IMR-90 (cell line): ENCODE data around the gene HPSE2. TPM values are rescaled to one million over a fixed set of nuclear protein-coding genes. Genes with fewer than 3 reads are reported as not detected.

Experiments used
- ATAC-seq: fragments of 200-7000 bp; cut with Tn5 transposase; 2 replicates; pipeline ENCODE4 v1.9.1; 2020; ENCODE audit warnings: low read depth, mild to moderate bottlenecking, moderate library complexity
- BruUV-seq: library from RNA; stranded (reverse); fragments of 400-500 nt; replicated peaks from 2 replicates; lab custom pipeline; 2021; lab: Mats Ljungman, UMichigan
- CTCF ChIA-PET: fragments of 300-600 bp; formaldehyde crosslinking; extraction: SDS; loops from one replicate; lab custom pipeline; 2021; ENCODE audit warnings: antibody characterized with exemption; lab: Yijun Ruan, JAX
- POLR2A ChIA-PET: fragments of 300-600 bp; sonication (Branson Sonifier 250); formaldehyde crosslinking; loops from one replicate; lab custom pipeline; 2022; ENCODE audit warnings: antibody characterized with exemption; ENCODE audit not compliant: unreplicated experiment; lab: Charles Lee
- DNase-seq: peaks from one replicate; pipeline ENCODE4 v3.0.0; 2013
- H2AFZ ChIP-seq: replicated peaks from 2 replicates; pipeline ENCODE3; 2013; ENCODE audit warnings: low read length, mild to moderate bottlenecking; ENCODE audit not compliant: poor library complexity
- H2AK5ac ChIP-seq: 2 replicates; pipeline ENCODE4 v1.6.1; 2013; ENCODE audit warnings: low read depth, low read length, inconsistent platforms
- H2AK9ac ChIP-seq: replicated peaks from 2 replicates; pipeline ENCODE3; 2013; ENCODE audit warnings: mild to moderate bottlenecking, low read depth, low read length, moderate library complexity; ENCODE audit not compliant: poor library complexity
- H2BK120ac ChIP-seq: 2 replicates; pipeline ENCODE4 v1.6.1; 2013; ENCODE audit warnings: low read depth, low read length, inconsistent platforms
- H2BK15ac ChIP-seq: 3 replicates; pipeline ENCODE4 v1.6.1; 2013; ENCODE audit warnings: low read depth, low read length, inconsistent platforms
- H2BK20ac ChIP-seq: 2 replicates; pipeline ENCODE4 v1.6.1; 2013; ENCODE audit warnings: low read depth, mild to moderate bottlenecking, inconsistent platforms, low read length, moderate library complexity
- H2BK5ac ChIP-seq: 2 replicates; pipeline ENCODE4 v1.6.1; 2013; ENCODE audit warnings: mild to moderate bottlenecking, low read depth, low read length, inconsistent platforms; ENCODE audit not compliant: poor library complexity, severe bottlenecking
- H3K14ac ChIP-seq: replicated peaks from 2 replicates; pipeline ENCODE4 v1.6.1; 2013; ENCODE audit warnings: low read depth, low read length, inconsistent platforms
- H3K18ac ChIP-seq: 2 replicates; pipeline ENCODE4 v1.6.1; 2013; ENCODE audit warnings: low read depth, low read length, control low read depth
- H3K23ac ChIP-seq: 2 replicates; pipeline ENCODE4 v1.6.1; 2013; ENCODE audit warnings: low read depth, low read length, inconsistent platforms
- H3K27ac ChIP-seq: 2 replicates; pipeline ENCODE4 v1.5.1; 2013; ENCODE audit warnings: mild to moderate bottlenecking, control low read depth, low read length; ENCODE audit not compliant: insufficient read depth
- H3K27me3 ChIP-seq: 2 replicates; pipeline ENCODE4 v1.6.1; 2013; ENCODE audit warnings: low read length; ENCODE audit not compliant: control insufficient read depth, insufficient read depth
- H3K36me3 ChIP-seq: 2 replicates; pipeline ENCODE4 v1.6.1; 2013; ENCODE audit warnings: low read length, mixed read lengths; ENCODE audit not compliant: control insufficient read depth, insufficient read depth
- H3K4ac ChIP-seq: 2 replicates; pipeline ENCODE4 v1.6.1; 2013; ENCODE audit warnings: low read depth, low read length, inconsistent platforms
- H3K4me1 ChIP-seq: 2 replicates; pipeline ENCODE4 v1.6.1; 2013; ENCODE audit warnings: low read length, mixed read lengths; ENCODE audit not compliant: control insufficient read depth, insufficient read depth
- H3K4me2 ChIP-seq: 2 replicates; pipeline ENCODE4 v1.6.1; 2013; ENCODE audit warnings: low read depth, mild to moderate bottlenecking, control low read depth, low read length, moderate library complexity
- H3K4me3 ChIP-seq: 2 replicates; pipeline ENCODE4 v1.5.1; 2013; ENCODE audit warnings: low read depth, mild to moderate bottlenecking, control low read depth, low read length, moderate library complexity; ENCODE audit not compliant: insufficient read depth
- H3K56ac ChIP-seq: 2 replicates; pipeline ENCODE4 v1.6.1; 2013; ENCODE audit warnings: low read length, inconsistent platforms; ENCODE audit not compliant: insufficient read depth; ENCODE audit errors: extremely low read depth
- H3K79me1 ChIP-seq, 2 experiments: 2 replicates each; pipeline ENCODE4 v1.6.1; 2013; ENCODE audit warnings: low read length in 2 of 2, inconsistent platforms in 1 of 2, low read depth in 1 of 2
- H3K9ac ChIP-seq: 2 replicates; pipeline ENCODE4 v1.6.1; 2013; ENCODE audit warnings: low read depth, low read length, control low read depth
- H3K9me1 ChIP-seq: 2 replicates; pipeline ENCODE4 v1.6.1; 2013; ENCODE audit warnings: low read length, inconsistent platforms; ENCODE audit not compliant: insufficient read depth
- H3K9me3 ChIP-seq: 2 replicates; pipeline ENCODE4 v1.6.1; 2013; ENCODE audit warnings: low read length; ENCODE audit not compliant: control insufficient read depth, insufficient read depth
- H4K20me1 ChIP-seq: 2 replicates; pipeline ENCODE4 v1.6.1; 2013; ENCODE audit warnings: low read length, inconsistent platforms; ENCODE audit not compliant: insufficient read depth
- H4K5ac ChIP-seq: 2 replicates; pipeline ENCODE4 v1.6.1; 2013; ENCODE audit warnings: mild to moderate bottlenecking, low read depth, low read length, control low read depth
- H4K8ac ChIP-seq, 2 experiments: 2 replicates each; pipeline ENCODE4 v1.6.1; 2013; ENCODE audit warnings: low read depth in 2 of 2, low read length in 2 of 2, control low read depth in 1 of 2, inconsistent platforms in 1 of 2
- H4K91ac ChIP-seq: 2 replicates; pipeline ENCODE4 v1.6.1; 2013; ENCODE audit warnings: low read depth, low read length, inconsistent platforms; ENCODE audit not compliant: insufficient read depth
- BHLHE40 ChIP-seq: fragments of 150-350 bp; IDR thresholded peaks from 2 replicates; pipeline ENCODE4 v1.6.1; 2016; ENCODE audit warnings: mild to moderate bottlenecking, low read depth, low read length
- CEBPB ChIP-seq: IDR thresholded peaks from 2 replicates; pipeline ENCODE4 v1.6.1; 2012; ENCODE audit warnings: low read depth, low read length, improper control_type of control experiment
- CHD1 ChIP-seq: IDR thresholded peaks from 2 replicates; pipeline ENCODE4 v1.6.1; 2012; ENCODE audit warnings: low read depth, low read length, improper control_type of control experiment
- CTCF ChIP-seq: conservative IDR thresholded peaks from 2 replicates; pipeline ENCODE4 v1.5.1; 2012; ENCODE audit warnings: mild to moderate bottlenecking, low read depth, low read length, improper control_type of control experiment
- ELK1 ChIP-seq: fragments of 150-350 bp; IDR thresholded peaks from 2 replicates; pipeline ENCODE4 v1.6.1; 2016; ENCODE audit warnings: low read depth, mild to moderate bottlenecking, low read length, moderate library complexity, borderline replicate concordance
- FOS ChIP-seq: fragments of 150-350 bp; IDR thresholded peaks from 2 replicates; pipeline ENCODE4 v1.6.1; 2016; ENCODE audit warnings: low read depth, low read length
- MAFK ChIP-seq: IDR thresholded peaks from 2 replicates; pipeline ENCODE4 v1.6.1; 2012; ENCODE audit warnings: low read depth, low read length, improper control_type of control experiment
- MAZ ChIP-seq: IDR thresholded peaks from 2 replicates; pipeline ENCODE4 v1.6.1; 2012; ENCODE audit warnings: low read depth, mild to moderate bottlenecking, low read length, improper control_type of control experiment, moderate library complexity, borderline replicate concordance
- MXI1 ChIP-seq: IDR thresholded peaks from 2 replicates; pipeline ENCODE4 v1.6.1; 2012; ENCODE audit warnings: low read depth, mild to moderate bottlenecking, low read length, moderate library complexity, borderline replicate concordance
- NFE2L2 ChIP-seq: fragments of 150-350 bp; IDR thresholded peaks from 2 replicates; pipeline ENCODE4 v1.6.1; 2016; ENCODE audit warnings: low read depth, mild to moderate bottlenecking, low read length
- POLR2A ChIP-seq: IDR thresholded peaks from 2 replicates; pipeline ENCODE4 v1.6.1; 2012; ENCODE audit warnings: mild to moderate bottlenecking, low read depth, low read length
- RAD21 ChIP-seq: IDR thresholded peaks from 2 replicates; pipeline ENCODE4 v1.6.1; 2012; ENCODE audit warnings: low read length, improper control_type of control experiment
- RCOR1 ChIP-seq: IDR thresholded peaks from 2 replicates; pipeline ENCODE4 v1.6.1; 2012; ENCODE audit warnings: mild to moderate bottlenecking, low read length, improper control_type of control experiment; ENCODE audit not compliant: insufficient replicate concordance
- RFX5 ChIP-seq: IDR thresholded peaks from 2 replicates; pipeline ENCODE4 v1.8.0; 2012; ENCODE audit warnings: low read depth, mild to moderate bottlenecking, low read length, moderate library complexity
- SMC3 ChIP-seq: fragments of 150-350 bp; IDR thresholded peaks from 2 replicates; pipeline ENCODE4 v1.6.1; 2016; ENCODE audit warnings: low read depth, mild to moderate bottlenecking, antibody characterized with exemption, low read length, moderate library complexity
- USF2 ChIP-seq: fragments of 150-350 bp; IDR thresholded peaks from 2 replicates; pipeline ENCODE4 v1.6.1; 2017; ENCODE audit warnings: mild to moderate bottlenecking, antibody characterized with exemption, low read length, low read depth
- WGBS, 2 experiments: methylation state at CpG; one replicate each; pipeline versions ENCODE4 v1.1.5 to v1.1.7; 2013; ENCODE audit warnings: missing lambda C conversion rate in 2 of 2; ENCODE audit not compliant: insufficient read length in 1 of 2; ENCODE audit errors: extremely low coverage in 2 of 2; 5-methylcytosine and 5-hydroxymethylcytosine counted together
- dilution Hi-C: fragments of 300-500 bp; cut with HindIII; formaldehyde crosslinking; loops from one replicate; pipeline ENCODE4 v1.14.3; 2018; ENCODE audit warnings: low sequenced_read_pairs; ENCODE audit not compliant: unreplicated experiment
- in situ Hi-C: fragments of 300-500 bp; cut with MboI; formaldehyde crosslinking; loops from 3 replicates; pipeline ENCODE4 v1.14.3; 2019; ENCODE audit warnings: low sequenced_read_pairs, inconsistent platforms, mixed read lengths
- intact Hi-C: fragments of 100-400 bp; cut with micrococcal nuclease; formaldehyde crosslinking; loops from 2 replicates; pipeline ENCODE4 v1.10.0; 2022
- polyA plus RNA-seq, 3 experiments: library from polyadenylated mRNA; depleted of rRNA; stranded (reverse); fragments of >200 nt; gene quantifications; 2 replicates each; pipeline ENCODE4 v1.2.3, GENCODE V29; 2012; ENCODE audit warnings: low replicate concordance in 1 of 3
- total RNA-seq: library from RNA; depleted of rRNA; stranded (reverse); fragments of >200 nt; gene quantifications from 2 replicates; pipeline ENCODE4 v1.2.3, GENCODE V29; 2012

Gene HPSE2
- total and polyA plus RNA-seq, 2 of the 4 experiments (the other 2 are of a cell fraction): not detected

- in situ Hi-C loops: no loop called here
- H4K8ac ChIP-seq: no peak overlapping the region
- no peak overlapping the region for H2BK5ac ChIP-seq
- dilution Hi-C loops: no loop called here
- H3K9me3 ChIP-seq: no peaks in the 10 kb centered on the region
- ATAC-seq (no peak), DNase-seq (no peak)
- H2AFZ ChIP-seq: no peak overlapping the region
- H2BK15ac ChIP-seq: no peak overlapping the region
- ChIA-PET CTCF (no interaction called here), POLR2A (no interaction called here)
- no peak overlapping the region for H2AK9ac ChIP-seq
- no peak overlapping the region for H3K4me3 ChIP-seq
- H2BK120ac ChIP-seq: no peak overlapping the region
- no peak overlapping the region for H3K4ac ChIP-seq
- H3K9ac ChIP-seq: no peak overlapping the region
- H3K79me1 ChIP-seq: no peaks in the 10 kb centered on the region
- no peaks in the 10 kb centered on the region for H3K4me1 ChIP-seq
- H3K18ac ChIP-seq: no peak overlapping the region
- TF ChIP-seq RFX5: no peak
- no peak for TF ChIP-seq FOS
- no peak for TF ChIP-seq MAZ
- no peak for TF ChIP-seq USF2
- TF ChIP-seq POLR2A: no peak
- no peak for TF ChIP-seq MAFK
- TF ChIP-seq ELK1: no peak
- no peak for TF ChIP-seq BHLHE40
- TF ChIP-seq RCOR1: no peak
- TF ChIP-seq CHD1: no peak
- no peak for TF ChIP-seq NFE2L2
- TF ChIP-seq CTCF: no peak
- TF ChIP-seq SMC3: no peak
- TF ChIP-seq RAD21: no peak
- TF ChIP-seq CEBPB: no peak
- TF ChIP-seq MXI1: no peak
- no peak overlapping the region for H2BK20ac ChIP-seq
- no peak overlapping the region for H3K56ac ChIP-seq
- BruUV-seq: no TSS peak
- no peak overlapping the region for H4K5ac ChIP-seq
- no peaks in the 10 kb centered on the region for H3K9me1 ChIP-seq
- no peak overlapping the region for H3K14ac ChIP-seq
- no peak overlapping the region for H3K23ac ChIP-seq
- H3K27me3 ChIP-seq: no peaks in the 10 kb centered on the region
- no peaks in the 10 kb centered on the region for H3K36me3 ChIP-seq
- no CpG with 5 or more reads among the region's 2 CpGs for WGBS, 2 experiments
- no peak overlapping the region for H2AK5ac ChIP-seq
- no peaks in the 10 kb centered on the region for H4K20me1 ChIP-seq
- intact Hi-C loops: no loop called here
- H3K4me2 ChIP-seq: no peak overlapping the region
- no peak overlapping the region for H3K27ac ChIP-seq
- H4K91ac ChIP-seq: no peak overlapping the region
These were observed 284.2 kb downstream of the HPSE2 start for GRCh38 chr10:98951269-98952000.
